ENCODE measurements around the gene SCCPDH.
A peak's percentile ranks its signal among the peaks of the same experiment; 100 is the strongest.
"Not testable (repeated sequence)": the region's sequence is repeated elsewhere in the genome, so short reads cannot be mapped to it uniquely, and the experiment has no call there.

Gene SCCPDH, protein sequence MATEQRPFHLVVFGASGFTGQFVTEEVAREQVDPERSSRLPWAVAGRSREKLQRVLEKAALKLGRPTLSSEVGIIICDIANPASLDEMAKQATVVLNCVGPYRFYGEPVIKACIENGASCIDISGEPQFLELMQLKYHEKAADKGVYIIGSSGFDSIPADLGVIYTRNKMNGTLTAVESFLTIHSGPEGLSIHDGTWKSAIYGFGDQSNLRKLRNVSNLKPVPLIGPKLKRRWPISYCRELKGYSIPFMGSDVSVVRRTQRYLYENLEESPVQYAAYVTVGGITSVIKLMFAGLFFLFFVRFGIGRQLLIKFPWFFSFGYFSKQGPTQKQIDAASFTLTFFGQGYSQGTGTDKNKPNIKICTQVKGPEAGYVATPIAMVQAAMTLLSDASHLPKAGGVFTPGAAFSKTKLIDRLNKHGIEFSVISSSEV

DNA sequence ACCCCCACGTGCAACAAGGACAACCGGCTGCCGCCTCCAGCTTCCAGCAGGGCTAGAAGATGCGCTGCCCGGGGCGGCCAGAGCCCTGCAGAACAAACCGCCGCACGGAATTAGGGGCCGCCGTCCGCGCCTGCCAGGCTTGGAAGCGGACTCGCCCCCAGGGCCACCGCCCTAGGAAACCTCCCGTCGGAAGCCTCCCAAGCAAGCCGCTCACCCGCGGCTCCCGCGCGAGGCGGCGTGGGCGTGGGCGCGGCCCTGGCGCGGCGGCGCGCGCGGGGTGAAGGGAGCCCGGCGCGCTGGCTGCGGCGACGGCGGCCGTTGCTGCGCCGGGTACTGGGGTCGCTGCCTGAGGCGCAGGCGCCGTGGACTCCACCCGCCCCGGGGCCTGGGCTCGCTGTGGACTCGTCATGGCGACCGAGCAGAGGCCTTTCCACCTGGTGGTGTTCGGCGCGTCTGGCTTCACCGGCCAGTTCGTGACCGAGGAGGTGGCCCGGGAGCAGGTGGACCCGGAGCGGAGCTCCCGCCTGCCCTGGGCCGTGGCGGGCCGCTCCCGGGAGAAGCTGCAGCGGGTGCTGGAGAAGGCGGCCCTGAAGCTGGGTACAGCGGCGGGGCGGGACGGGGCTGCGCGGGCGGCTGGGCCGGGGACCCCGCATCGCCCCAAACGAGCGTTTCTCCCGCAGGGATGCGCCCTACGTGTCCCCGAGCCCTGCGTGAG lies at the start of gene SCCPDH:
Gene SCCPDH, plus strand, starts transcription at position 394 of the 715 bp plus-strand sequence. Its CDS starts 14 bp downstream, at position 408.
- peak; percentile 11 to 64 for DNase-seq (ENCODE audit: low read depth in 1 of 2, low spot score in 1 of 2)

DNA sequence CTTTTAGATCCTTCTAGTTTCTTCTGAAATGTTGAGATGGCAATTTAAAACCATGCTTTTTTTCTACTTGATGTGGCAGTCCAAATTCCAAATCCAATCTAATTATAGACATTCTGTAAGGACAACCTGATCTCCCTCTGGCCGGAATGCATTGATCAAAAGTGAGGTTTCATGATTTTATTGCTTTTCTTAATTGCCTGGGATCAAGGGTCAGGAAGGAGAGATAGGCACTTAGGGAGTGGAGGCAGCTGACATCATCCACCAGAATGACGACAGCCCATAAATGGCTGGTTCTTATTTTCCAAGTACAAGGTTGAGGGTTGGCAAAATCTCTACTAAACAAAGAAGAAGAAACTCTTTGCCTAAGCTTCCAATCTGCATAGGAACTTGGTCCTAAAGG lies 46.4 kb upstream of the SCCPDH start:
- no peak for DNase-seq (ENCODE audit: low read depth in 1 of 2, low spot score in 1 of 2)

GRCh38 chr1:246678816-246679793 lies 45.1 kb upstream of the SCCPDH start:
- DNase-seq (ENCODE audit: low read depth in 1 of 2, low spot score in 1 of 2): no peak

- no peak for DNase-seq (ENCODE audit: low read depth in 1 of 2, low spot score in 1 of 2)
Measured at GRCh38 chr1:246679794-246680177, 44.4 kb upstream of the SCCPDH start.

DNA sequence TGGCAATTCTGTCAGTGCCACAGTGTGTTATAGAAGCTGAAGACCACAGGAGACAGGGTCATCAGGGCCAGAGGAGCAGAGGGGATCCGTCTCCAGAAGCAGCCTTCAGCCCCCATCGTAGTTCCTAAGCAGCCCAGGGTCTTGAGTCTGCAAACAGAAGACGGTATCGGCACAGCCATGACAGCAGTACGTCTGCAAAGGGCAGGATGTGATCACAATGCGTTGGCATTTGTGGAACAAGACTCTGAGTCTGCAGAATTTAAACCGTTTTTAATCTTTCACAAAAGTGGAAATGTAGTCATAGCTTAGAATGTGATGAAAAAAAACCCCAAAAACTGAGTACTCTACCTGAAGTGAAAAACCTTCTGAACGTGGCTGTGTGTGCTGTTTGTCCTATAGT lies 44.0 kb upstream of the SCCPDH start:
- no peak for DNase-seq (ENCODE audit: low read depth in 1 of 2, low spot score in 1 of 2)

DNA sequence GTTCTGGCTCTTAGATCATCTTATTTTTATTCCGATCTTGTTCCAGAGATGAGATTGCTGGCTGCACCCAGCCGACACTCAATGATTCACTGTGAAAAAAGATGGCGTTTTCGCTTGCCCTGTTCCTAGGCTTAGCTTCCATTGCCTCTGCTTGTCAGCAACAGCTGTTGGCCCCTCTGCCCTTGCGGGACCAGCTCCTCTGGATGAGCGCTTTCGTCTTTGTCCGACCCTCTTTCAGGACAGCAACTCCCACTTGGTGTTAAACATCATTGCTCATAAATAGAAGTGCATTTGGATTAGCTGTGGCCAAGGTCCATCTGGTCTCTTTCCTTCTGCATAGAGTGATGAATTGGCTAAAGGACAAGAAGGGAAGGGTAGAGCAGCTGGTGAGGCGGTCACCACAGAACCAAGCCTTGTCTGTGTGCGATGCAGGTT lies 43.5 kb upstream of the SCCPDH start:
- no peak for DNase-seq (ENCODE audit: low read depth in 1 of 2, low spot score in 1 of 2)

DNA sequence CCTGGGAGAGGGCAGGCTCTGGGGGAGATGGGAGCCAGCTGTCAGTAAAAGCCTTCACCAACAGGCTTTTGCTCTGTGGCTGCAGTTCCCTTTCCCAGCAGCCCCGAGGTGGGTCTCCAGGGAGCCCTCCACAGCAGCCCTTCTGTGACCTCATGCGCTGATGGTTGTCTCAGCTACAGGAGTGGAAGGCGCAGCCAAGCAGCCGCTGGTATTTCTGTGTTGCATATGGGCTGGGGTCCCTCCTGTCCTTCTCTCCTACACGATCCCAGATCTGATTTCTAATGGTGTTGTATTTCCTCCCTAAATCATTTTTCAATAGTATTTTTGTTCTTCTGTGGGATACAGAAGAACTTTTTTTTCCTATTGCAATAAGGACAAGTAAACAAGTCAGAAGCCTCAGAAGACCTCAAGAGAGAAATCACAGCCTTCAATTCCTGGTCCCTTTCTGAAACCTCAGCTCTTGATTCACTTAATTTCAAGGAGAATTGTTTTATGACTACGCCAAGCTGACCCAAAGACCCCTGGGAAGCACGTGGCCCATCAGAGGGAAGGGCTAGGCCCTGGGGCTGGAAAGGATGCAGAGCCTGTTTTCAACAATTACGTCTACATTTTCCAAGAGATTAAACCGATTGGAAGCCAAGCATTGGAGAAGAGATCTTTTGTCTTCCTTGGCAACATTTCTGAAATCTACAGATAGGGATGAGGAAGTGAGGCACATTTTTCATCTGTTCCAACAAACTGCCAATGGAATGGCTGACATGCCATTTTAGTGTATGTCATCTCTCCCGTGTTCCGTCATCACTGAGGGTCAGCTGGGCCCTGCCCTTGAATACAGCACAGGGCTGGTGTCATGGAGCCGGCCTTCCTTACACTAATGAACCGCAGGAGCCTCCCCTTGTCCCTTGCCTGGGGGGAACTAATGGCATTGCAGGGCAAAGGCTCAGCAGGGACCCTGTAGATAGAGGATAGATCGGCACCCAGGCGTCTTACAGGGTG lies 42.0 kb upstream of the SCCPDH start:
- DNase-seq (ENCODE audit: low read depth in 1 of 2, low spot score in 1 of 2): no peak

DNA sequence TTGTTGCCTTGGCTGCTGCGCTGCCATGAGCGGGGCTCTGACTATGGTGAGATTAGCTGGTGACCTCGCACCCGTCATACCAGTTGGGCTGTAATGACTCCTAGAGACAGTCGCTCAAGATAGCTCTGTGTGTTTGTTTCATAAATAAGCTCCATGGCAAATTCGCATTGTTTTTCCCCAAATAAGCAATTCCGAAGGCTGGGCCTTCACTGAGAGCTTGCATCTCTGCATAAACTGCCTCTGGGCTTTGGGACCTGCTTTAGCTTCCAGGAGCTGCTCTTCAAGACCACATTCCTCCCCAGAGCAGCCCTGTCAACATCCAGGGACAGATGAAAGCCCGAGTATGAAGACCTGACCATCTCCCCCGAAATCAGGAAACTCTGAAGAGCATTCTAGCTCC lies 40.7 kb upstream of the SCCPDH start:
- DNase-seq (ENCODE audit: low read depth in 1 of 2, low spot score in 1 of 2): no peak

DNA sequence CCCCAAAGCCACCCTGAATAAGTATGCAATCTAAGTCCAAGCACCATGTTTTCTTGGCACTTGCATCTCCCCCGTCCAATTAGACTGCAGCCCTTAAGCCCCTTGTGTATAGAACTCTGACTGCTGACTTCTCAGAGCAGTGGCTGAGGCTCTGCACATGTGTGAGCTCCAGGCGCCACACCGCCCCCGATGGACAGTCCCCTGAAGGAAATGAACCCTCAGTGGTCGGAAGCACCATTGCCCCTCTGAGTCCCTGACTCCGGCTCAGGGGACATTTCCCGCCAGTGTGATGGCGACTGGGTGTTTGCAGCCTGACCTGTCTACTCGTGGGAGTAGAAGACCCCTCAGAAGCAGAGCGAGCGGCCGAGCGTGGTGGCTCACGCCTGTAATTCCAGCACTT lies 37.2 kb upstream of the SCCPDH start:
- DNase-seq (ENCODE audit: low read depth in 1 of 2, low spot score in 1 of 2): no peak

GRCh38 chr1:246689409-246690008 lies 34.7 kb upstream of the SCCPDH start:
- DNase-seq (ENCODE audit: low read depth in 1 of 2, low spot score in 1 of 2): peak in 1 of 2 donors; percentile 1

- DNase-seq (ENCODE audit: low read depth in 1 of 2, low spot score in 1 of 2): no peak
Measured at GRCh38 chr1:246690100-246690499, 34.1 kb upstream of the SCCPDH start.

DNA sequence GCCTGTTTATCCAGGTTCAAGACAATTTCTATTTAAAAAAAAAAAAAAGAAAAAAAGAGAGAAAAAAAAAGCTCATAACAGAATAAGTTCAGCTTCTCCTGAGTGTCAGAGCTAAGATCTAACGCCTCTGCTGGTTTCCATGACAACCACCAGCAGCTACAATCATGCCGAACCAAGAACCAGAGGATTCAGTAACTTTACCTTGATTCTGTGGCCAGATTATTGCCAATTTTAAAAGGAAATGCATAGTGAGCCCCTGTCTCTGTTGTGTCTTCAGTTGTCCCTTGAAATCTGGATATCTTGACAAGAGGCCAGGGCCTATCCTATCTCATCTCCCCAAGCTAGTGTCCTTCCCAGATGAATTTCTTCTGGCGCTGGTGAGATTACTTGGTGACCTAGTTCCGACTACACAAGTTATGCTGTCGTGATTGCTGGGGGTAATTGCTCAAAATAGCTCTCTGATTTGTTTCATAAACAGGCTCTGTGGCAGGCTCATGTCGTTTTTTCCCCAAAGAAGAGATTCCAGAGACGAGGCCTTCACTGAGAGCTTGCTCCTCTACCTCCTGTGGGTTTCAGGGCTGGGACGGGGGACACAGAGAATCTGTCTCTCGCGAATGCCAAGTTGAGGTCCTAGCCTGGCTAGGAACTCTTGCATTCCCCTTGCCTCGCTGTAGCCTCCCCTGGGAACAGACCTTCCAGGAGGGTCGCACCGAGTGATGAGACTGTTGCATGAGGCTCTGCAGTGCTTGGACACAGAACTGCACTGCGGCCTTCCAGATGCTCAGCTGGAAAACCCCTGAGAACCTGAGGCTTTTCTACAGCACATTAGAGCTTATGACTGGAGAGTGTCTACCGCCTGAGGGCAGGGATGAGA lies 32.4 kb upstream of the SCCPDH start:
- no peak for DNase-seq (ENCODE audit: low read depth in 1 of 2, low spot score in 1 of 2)

DNA sequence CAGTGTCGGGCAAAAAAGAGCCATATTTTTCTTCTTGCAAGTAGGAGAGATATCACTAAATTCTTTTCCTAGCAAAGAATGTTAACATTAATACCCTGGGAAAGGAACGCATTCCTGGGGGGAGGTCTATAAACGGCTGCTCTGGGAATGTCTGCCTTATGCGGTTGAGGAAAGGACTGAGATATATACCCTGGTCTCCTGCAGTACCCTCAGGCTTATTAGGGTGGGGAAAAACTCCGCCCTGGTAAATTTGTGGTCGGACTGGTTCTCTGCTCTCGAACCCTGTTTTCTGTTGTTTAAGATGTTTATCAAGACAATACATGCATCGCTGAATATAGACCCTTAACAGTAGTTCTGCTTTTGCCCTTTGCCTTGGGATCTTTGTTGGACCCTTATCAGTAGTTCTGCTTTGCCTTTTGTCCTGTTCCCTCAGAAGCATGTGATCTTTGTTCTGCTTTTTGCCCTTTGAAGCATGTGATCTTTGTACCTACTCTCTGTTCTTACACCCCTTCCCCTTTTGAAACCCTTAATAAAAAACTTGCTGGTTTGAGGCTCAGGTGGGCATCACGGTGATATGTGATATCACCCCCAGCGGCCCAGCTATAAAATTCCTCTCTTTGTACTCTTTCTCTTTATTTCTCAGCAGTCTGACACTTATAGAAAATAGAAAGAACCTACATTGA lies 29.9 kb upstream of the SCCPDH start:
- not testable (repeated sequence) for DNase-seq (ENCODE audit: low read depth in 1 of 2, low spot score in 1 of 2)

GRCh38 chr1:246695136-246695535 lies 29.1 kb upstream of the SCCPDH start:
- no peak for DNase-seq (ENCODE audit: low read depth in 1 of 2, low spot score in 1 of 2)

- DNase-seq (ENCODE audit: low read depth in 1 of 2, low spot score in 1 of 2): no peak
Measured at GRCh38 chr1:246695666-246696065, 28.5 kb upstream of the SCCPDH start.

DNA sequence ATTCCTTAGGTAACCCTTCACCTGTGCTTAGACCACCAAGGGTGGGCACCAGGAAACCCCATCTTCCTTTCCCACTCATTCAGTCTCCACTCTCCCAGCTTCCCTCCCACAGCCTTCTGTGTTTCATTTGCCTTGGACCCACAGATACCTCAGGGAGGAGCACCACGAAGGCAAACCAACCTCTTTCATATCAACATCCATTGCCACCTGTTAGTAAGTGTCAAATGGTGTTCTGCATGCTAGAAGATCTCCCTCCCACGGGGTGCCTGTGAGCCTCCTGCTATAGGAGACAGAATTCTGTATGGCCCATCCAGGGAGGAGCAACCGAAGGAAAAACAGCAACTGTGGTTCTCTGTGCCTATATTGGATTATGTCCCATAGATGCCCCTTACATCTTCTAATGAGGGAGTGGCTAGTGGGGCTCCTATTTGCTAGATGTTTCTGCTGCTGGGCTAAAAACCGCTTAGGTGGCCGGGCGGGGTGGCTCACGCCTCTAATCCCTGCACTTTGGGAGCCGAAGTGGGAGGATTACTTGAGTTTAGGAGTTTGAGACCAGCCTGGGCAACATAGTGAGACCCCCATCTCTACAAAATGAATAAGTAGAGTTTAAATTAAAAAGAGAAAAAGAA lies 25.6 kb upstream of the SCCPDH start:
- DNase-seq (ENCODE audit: low read depth in 1 of 2, low spot score in 1 of 2): no peak

DNA sequence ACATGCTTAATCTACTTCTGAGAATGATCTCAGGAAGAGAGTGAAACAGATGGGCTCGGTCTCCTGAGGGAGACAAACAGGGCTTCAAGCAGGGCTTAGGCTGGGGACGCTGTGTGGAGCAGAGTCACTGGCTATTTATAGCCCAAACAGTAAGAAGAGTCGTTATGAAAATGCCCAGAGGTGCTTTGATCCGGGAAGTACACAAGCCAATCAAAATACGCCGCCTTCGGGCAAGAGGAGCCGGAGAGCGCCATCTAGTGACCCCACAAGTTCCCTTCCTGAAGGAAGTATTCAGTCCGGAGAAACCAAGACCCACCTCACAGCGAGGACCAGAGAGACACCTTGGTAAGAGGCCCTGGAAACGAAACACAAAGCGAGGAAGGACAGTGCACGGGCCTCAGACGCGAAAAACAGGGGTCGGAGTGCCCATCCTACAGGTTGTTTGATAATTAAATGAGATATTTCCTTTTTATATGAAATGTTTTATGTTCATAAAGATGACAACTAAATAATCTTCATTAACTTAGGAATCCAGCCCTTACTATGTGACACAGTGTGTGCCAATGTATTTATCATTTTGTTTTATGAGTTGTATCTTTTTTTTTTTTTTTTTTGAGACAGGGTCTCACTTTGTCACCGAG lies 25.0 kb upstream of the SCCPDH start:
- DNase-seq (ENCODE audit: low read depth in 1 of 2, low spot score in 1 of 2): peak; percentile 54 to 57

Data from stimulated activated CD4-positive, alpha-beta T cell treated with anti-CD3 and anti-CD28 coated beads, Interleukin-15, amount 100 ng/mL, for 1 hour (primary cell).